Stimulated activated naive CD8-positive, alpha-beta T cell treated with anti-CD3 and anti-CD28 coated beads, Interleukin-15, Interleukin-2, amounts not matched to agents 100 ng/mL and 50 ng/mL, for 24 hours (primary cell): Measurements from ENCODE around the gene LOXL3.
"Not testable (repeated sequence)": the region's sequence is repeated elsewhere in the genome, so short reads cannot be mapped to it uniquely, and the experiment has no call there.

Source experiments
- H3K27ac Mint-ChIP-seq: one replicate; pipeline ENCODE4 v1.8.0; 2021; ENCODE audit warnings: mild to moderate bottlenecking, mixed read lengths
- H3K27me3 Mint-ChIP-seq: one replicate; pipeline ENCODE4 v1.8.0; 2021; ENCODE audit warnings: mixed read lengths
- H3K36me3 Mint-ChIP-seq: one replicate; pipeline ENCODE4 v1.8.0; 2021; ENCODE audit warnings: low read depth, mixed read lengths
- H3K4me1 Mint-ChIP-seq: one replicate; pipeline ENCODE4 v1.8.0; 2021; ENCODE audit warnings: low read depth, mixed read lengths
- H3K4me3 Mint-ChIP-seq: one replicate; pipeline ENCODE4 v1.8.0; 2021; ENCODE audit warnings: mild to moderate bottlenecking, mixed read lengths
- H3K9me3 Mint-ChIP-seq: one replicate; pipeline ENCODE4 v1.8.0; 2021; ENCODE audit warnings: mixed read lengths

The LOXL3 gene

GRCh38 chr2:74488643-74489481 lies 64.9 kb downstream of the LOXL3 start:
- H3K27ac Mint-ChIP-seq: no peak overlapping the region

GRCh38 chr2:74486141-74486540 lies 67.6 kb downstream of the LOXL3 start:
- H3K27ac Mint-ChIP-seq: peak overlapping the region; percentile 19
- no peaks in the 10 kb centered on the region for H3K9me3 Mint-ChIP-seq
- no peak overlapping the region for H3K4me3 Mint-ChIP-seq
- peaks cover 19% of the 10 kb centered on the region for H3K4me1 Mint-ChIP-seq
- H3K27me3 Mint-ChIP-seq: no peaks in the 10 kb centered on the region
- H3K36me3 Mint-ChIP-seq: peaks cover 26% of the 10 kb centered on the region

More at GRCh38 chr2:74488643-74489481, 64.9 kb downstream of the LOXL3 start:
- Mint-ChIP-seq H3K27me3 (no peaks in the 10 kb centered on the region), H3K9me3 (no peaks in the 10 kb centered on the region), H3K36me3 (peaks cover 32% of the 10 kb centered on the region), H3K4me3 (no peak overlapping the region), H3K4me1 (peaks cover 4% of the 10 kb centered on the region)

- Mint-ChIP-seq H3K4me1 (peaks cover 32% of the 10 kb centered on the region), H3K4me3 (peak overlapping the region; percentile 100), H3K27ac (peak overlapping the region; percentile 100), H3K36me3 (peaks cover 33% of the 10 kb centered on the region)
- H3K27me3 Mint-ChIP-seq, H3K9me3 Mint-ChIP-seq: not testable (repeated sequence)
Measured at GRCh38 chr2:74483675-74484164, 70.0 kb downstream of the LOXL3 start.

GRCh38 chr2:74482801-74483674 lies 70.7 kb downstream of the LOXL3 start, which contains the start of the genes CCDC142 and TTC31:
Gene CCDC142, minus strand, starts transcription at chr2:74482998. Its CDS starts 161 bp downstream, at chr2:74482837.
Gene TTC31, plus strand, starts transcription at chr2:74483081. Its CDS starts 15 bp downstream, at chr2:74483096.
- no peaks in the 10 kb centered on the region for H3K9me3 Mint-ChIP-seq
- peaks cover 33% of the 10 kb centered on the region for H3K36me3 Mint-ChIP-seq
- H3K4me1 Mint-ChIP-seq: peaks cover 32% of the 10 kb centered on the region
- H3K27ac Mint-ChIP-seq: peak within 1 kb of the TSS; percentile 100
- peak within 1 kb of the TSS; percentile 100 for H3K4me3 Mint-ChIP-seq
- no peaks in the 10 kb centered on the region for H3K27me3 Mint-ChIP-seq
